Stimulated activated naive CD4-positive, alpha-beta T cell treated with Interleukin-2 at 50 U/mL for 16 hours (primary cell): ENCODE data around the gene GDE1.

Source experiments
- DNase-seq: peaks from one replicate; lab custom pipeline; 2025; lab: John Stamatoyannopoulos, UW

The GDE1 gene

GRCh38 chr16:19523559-19524355, 1.9 kb upstream of the GDE1 start, which contains the start of gene CCP110:
Gene CCP110, plus strand, starts transcription at chr16:19523942. Its CDS starts 3,940 bp downstream, at chr16:19527882.
- peak; percentile 96 for DNase-seq

GRCh38 chr16:19523184-19523558, 1.3 kb upstream of the GDE1 start:
- no peak for DNase-seq

- no peak for DNase-seq
These were observed 862 bp upstream of the GDE1 start for GRCh38 chr16:19522760-19523159.

GRCh38 chr16:19522397-19522732, 467 bp upstream of the GDE1 start:
- DNase-seq: no peak

GRCh38 chr16:19520861-19521331, 1.0 kb downstream of the GDE1 start:
- no peak for DNase-seq

- no peak for DNase-seq
These were observed 3.5 kb downstream of the GDE1 start for GRCh38 chr16:19518388-19518787.

GRCh38 chr16:19517424-19518089, 4.3 kb downstream of the GDE1 start:
- DNase-seq: peak; percentile 10

GRCh38 chr16:19515757-19516156, 6.1 kb downstream of the GDE1 start:
- no peak for DNase-seq

- DNase-seq: no peak
These were observed 8.4 kb downstream of the GDE1 start for GRCh38 chr16:19513377-19514053.

- DNase-seq: no peak
These were observed 9.6 kb downstream of the GDE1 start for GRCh38 chr16:19512297-19512696.

- no peak for DNase-seq
These were observed 14.0 kb downstream of the GDE1 start for GRCh38 chr16:19507867-19508266.

- no peak for DNase-seq
These were observed 14.9 kb downstream of the GDE1 start for GRCh38 chr16:19506965-19507364.

- DNase-seq: no peak
These were observed 16.1 kb downstream of the GDE1 start for GRCh38 chr16:19505600-19506303.

- DNase-seq: no peak
These were observed 18.3 kb downstream of the GDE1 start for GRCh38 chr16:19503461-19504075.

GRCh38 chr16:19502395-19503131, 19.3 kb downstream of the GDE1 start:
- DNase-seq: peak; percentile 56

GRCh38 chr16:19499481-19499880, 22.4 kb downstream of the GDE1 start:
- DNase-seq: no peak

- no peak for DNase-seq
These were observed 22.9 kb downstream of the GDE1 start for GRCh38 chr16:19499006-19499405.

- DNase-seq: no peak
These were observed 24.7 kb downstream of the GDE1 start for GRCh38 chr16:19497176-19497575.

GRCh38 chr16:19490619-19491018, 31.3 kb downstream of the GDE1 start:
- DNase-seq: no peak

GRCh38 chr16:19488213-19488640, 33.7 kb downstream of the GDE1 start:
- DNase-seq: no peak

- no peak for DNase-seq
These were observed 35.1 kb downstream of the GDE1 start for GRCh38 chr16:19486750-19487325.
